K562 (cell line): ENCODE measurements around the gene NFIB. TPM values are rescaled to one million over a fixed set of nuclear protein-coding genes. Genes with fewer than 3 reads are reported as not detected.

Experiments used
- ATAC-seq: fragments of 200-7000 bp; cut with Tn5 transposase; 3 replicates; pipeline ENCODE4 v1.9.1; 2020; ENCODE audit warnings: moderate library complexity
- BruUV-seq: library from RNA; stranded (reverse); fragments of 400-500 nt; replicated peaks from 2 replicates; lab custom pipeline; 2021; lab: Mats Ljungman, UMichigan
- CTCF ChIA-PET: fragments of 300-600 bp; formaldehyde crosslinking; extraction: SDS; loops from one replicate; lab custom pipeline; 2021; ENCODE audit warnings: low intra/inter-chr PET ratio; lab: Yijun Ruan, JAX
- POLR2A ChIA-PET: fragments of 300-600, 350-650 bp; sonication (Branson Sonifier 250); formaldehyde crosslinking; extraction: SDS; loops from one replicate; lab custom pipeline; 2021; ENCODE audit warnings: antibody characterized with exemption, inconsistent platforms; lab: Yijun Ruan, JAX
- DNase-seq, 4 experiments: peaks; one replicate each; pipeline versions ENCODE4 v3.0.0 to v3.0.0-alpha.2; 2011 to 2018; ENCODE audit warnings: low spot score in 3 of 4, mixed read lengths in 3 of 4; ENCODE audit errors: extremely low read depth in 1 of 4
- FAIRE-seq: peaks from 2 replicates; lab custom pipeline; 2011; peaks lifted over from hg19 to GRCh38; lab: Jason Lieb, UNC
- H2AFZ ChIP-seq: 2 replicates; pipeline ENCODE4 v1.6.0; 2011; ENCODE audit warnings: low read depth, low read length, control low read depth, inconsistent platforms
- H3K27ac ChIP-seq: fragments of 200-600 bp; 3 replicates; pipeline ENCODE4 v1.8.0; 2011; ENCODE audit warnings: low read depth, mild to moderate bottlenecking, control low read depth, inconsistent platforms, low read length, moderate library complexity, mixed read lengths; ENCODE audit errors: extremely low read depth
- H3K27me3 ChIP-seq, 2 experiments: fragments of 300-600 bp in 1 of 2; 2 replicates in 1 of 2; 3 replicates in 1 of 2; pipeline versions ENCODE4 v1.6.0 to v1.8.0; 2011; ENCODE audit warnings: inconsistent platforms in 2 of 2, low read length in 2 of 2, mild to moderate bottlenecking in 1 of 2, mixed read lengths in 1 of 2, moderate library complexity in 1 of 2; ENCODE audit not compliant: control insufficient read depth in 2 of 2, insufficient read depth in 2 of 2
- H3K36me3 ChIP-seq: fragments of 300-600 bp; 3 replicates; pipeline ENCODE4 v1.8.0; 2011; ENCODE audit warnings: mild to moderate bottlenecking, low read length, inconsistent platforms; ENCODE audit not compliant: control insufficient read depth, insufficient read depth
- H3K4me1 ChIP-seq, 2 experiments: fragments of 200-600 bp in 1 of 2; replicated peaks in 1 of 2; 2 replicates in 1 of 2; 3 replicates in 1 of 2; pipeline versions ENCODE4 v1.5.1 to v1.8.0; 2011; ENCODE audit warnings: inconsistent platforms in 2 of 2, low read length in 2 of 2, mild to moderate bottlenecking in 1 of 2, mixed read lengths in 1 of 2, moderate library complexity in 1 of 2; ENCODE audit not compliant: control insufficient read depth in 2 of 2, insufficient read depth in 2 of 2
- H3K4me2 ChIP-seq: 2 replicates; pipeline ENCODE4 v1.6.1; 2011; ENCODE audit warnings: low read length, control low read depth, inconsistent platforms, mixed read lengths; ENCODE audit not compliant: insufficient read depth
- H3K4me3 ChIP-seq: fragments of 200-600 bp; sonication (generic), shearing (Covaris generic); 2 replicates; pipeline ENCODE4 v1.5.1; 2016; ENCODE audit warnings: control low read depth, inconsistent platforms
- H3K79me2 ChIP-seq: fragments of 200-600 bp; 3 replicates; pipeline ENCODE4 v1.8.0; 2011; ENCODE audit warnings: low read length, inconsistent platforms; ENCODE audit not compliant: control insufficient read depth, insufficient read depth
- H3K9ac ChIP-seq, 2 experiments: 2 replicates each; pipeline versions ENCODE4 v1.6.0 to v1.6.1; 2011; ENCODE audit warnings: low read depth in 2 of 2, low read length in 2 of 2, control low read depth in 1 of 2, inconsistent platforms in 1 of 2, mild to moderate bottlenecking in 1 of 2, mixed read lengths in 1 of 2; ENCODE audit not compliant: insufficient read depth in 1 of 2
- H3K9me1 ChIP-seq: one replicate; pipeline ENCODE4 v1.6.0; 2011; ENCODE audit warnings: inconsistent platforms, mild to moderate bottlenecking, low read length, moderate library complexity; ENCODE audit not compliant: control insufficient read depth, insufficient read depth
- H3K9me3 ChIP-seq: replicated peaks from 2 replicates; pipeline ENCODE4 v1.5.1; 2011; ENCODE audit warnings: low read depth, low read length, inconsistent platforms; ENCODE audit not compliant: control insufficient read depth, insufficient read depth
- H4K20me1 ChIP-seq: replicated peaks from 2 replicates; pipeline ENCODE4 v1.6.1; 2011; ENCODE audit warnings: low read length, inconsistent platforms, mixed read lengths; ENCODE audit not compliant: control insufficient read depth, insufficient read depth
- ATF2 ChIP-seq: sonication (generic); formaldehyde crosslinking; IDR thresholded peaks from 2 replicates; pipeline ENCODE4 v1.8.1; 2022; ENCODE audit warnings: missing genetic modification reagents
- ATF3 ChIP-seq, 2 experiments: fragments of 450-650 bp in 1 of 2; sonication (generic) in 1 of 2; formaldehyde crosslinking in 1 of 2; IDR thresholded peaks in 1 of 2; conservative IDR thresholded peaks in 1 of 2; 2 replicates each; pipeline versions ENCODE4 v1.6.1 to v1.8.1; 2016 to 2023; ENCODE audit warnings: mild to moderate bottlenecking in 2 of 2, moderate library complexity in 2 of 2, inconsistent platforms in 1 of 2, missing genetic modification reagents in 1 of 2
- EHMT2 ChIP-seq: fragments of 450-650 bp; IDR thresholded peaks from 2 replicates; pipeline ENCODE4 v1.6.1; 2018; ENCODE audit warnings: antibody characterized with exemption
- HMG20A ChIP-seq: fragments of 450-650 bp; formaldehyde crosslinking; conservative IDR thresholded peaks from 2 replicates; pipeline ENCODE4 v1.4.0; 2020; ENCODE audit warnings: mild to moderate bottlenecking, mixed read lengths
- HNRNPUL1 ChIP-seq: fragments of 200-400 bp; formaldehyde crosslinking; IDR thresholded peaks from 2 replicates; pipeline ENCODE4 v1.6.1; 2017; ENCODE audit warnings: low read length
- KLF10 ChIP-seq: fragments of 250-450 bp; sonication (Bioruptor Pico); IDR thresholded peaks from 2 replicates; pipeline ENCODE4 v1.6.1; 2021; ENCODE audit warnings: matching md5 sums
- L3MBTL2 ChIP-seq: fragments of 450-650 bp; IDR thresholded peaks from 2 replicates; pipeline ENCODE4 v1.6.1; 2016; ENCODE audit warnings: mild to moderate bottlenecking, moderate library complexity
- NKRF ChIP-seq: fragments of 450-650 bp; IDR thresholded peaks from 2 replicates; pipeline ENCODE4 v1.6.1; 2016; ENCODE audit warnings: borderline replicate concordance
- RHOXF2B ChIP-seq: fragments of 250-450 bp; sonication (Bioruptor Pico); conservative IDR thresholded peaks from 2 replicates; pipeline ENCODE4 v1.5.1; 2021
- SNIP1 ChIP-seq: fragments of 450-650 bp; IDR thresholded peaks from 2 replicates; pipeline ENCODE4 v1.7.1; 2017; ENCODE audit warnings: low read depth, mild to moderate bottlenecking
- STAG1 ChIP-seq: sonication (generic); formaldehyde crosslinking; IDR thresholded peaks from 2 replicates; pipeline ENCODE4 v1.5.0; 2020; ENCODE audit warnings: missing genetic modification reagents, borderline replicate concordance
- TRIM25 ChIP-seq: fragments of 450-650 bp; IDR thresholded peaks from 2 replicates; pipeline ENCODE4 v1.7.0; 2016; ENCODE audit warnings: borderline replicate concordance
- WHSC1 ChIP-seq: IDR thresholded peaks from one replicate; pipeline ENCODE4 v1.6.1; 2012; ENCODE audit warnings: low read length, control low read depth, inconsistent platforms
- ZKSCAN3 ChIP-seq: fragments of 250-450 bp; sonication (Bioruptor Pico); IDR thresholded peaks from 2 replicates; pipeline ENCODE4 v1.4.0; 2020
- ZNF282 ChIP-seq: sonication (generic); formaldehyde crosslinking; IDR thresholded peaks from 2 replicates; pipeline ENCODE4 v1.8.1; 2023; ENCODE audit warnings: missing genetic modification reagents
- WGBS: fragments of 100-300 bp; shearing (Covaris generic); methylation state at CpG from one replicate; pipeline ENCODE4 v1.1.6; 2016; ENCODE audit warnings: low coverage, mixed read lengths; ENCODE audit not compliant: insufficient coverage; ENCODE audit errors: missing lambda C conversion rate; 5-methylcytosine and 5-hydroxymethylcytosine counted together
- in situ Hi-C: fragments of 300-500 bp; cut with MboI; formaldehyde crosslinking; loops from 4 replicates; pipeline ENCODE4 v1.15.0; 2018; ENCODE audit warnings: inconsistent platforms, mixed read lengths
- intact Hi-C: fragments of 100-400 bp; cut with micrococcal nuclease; formaldehyde crosslinking; loops from 2 replicates; pipeline ENCODE4 v1.14.2; 2022
- polyA plus RNA-seq, 8 experiments: library from polyadenylated mRNA; depleted of rRNA in 4 of 8; stranded (reverse) in 5 of 8; unstranded in 3 of 8; fragments of >200 nt; fragmentation: Nextera tagmentation in 2 of 8; fragmentation: Illumina TruSeq in 1 of 8; extraction: Ambion mirVana in 2 of 8; extraction: Trizol in 1 of 8; gene quantifications; 2 replicates each; pipeline versions ENCODE4 v1.2.1 to v1.2.3, GENCODE V29; 2011 to 2014; ENCODE audit warnings: inconsistent platforms in 1 of 8, missing spikeins in 1 of 8
- total RNA-seq, 7 experiments: library from RNA; depleted of rRNA in 6 of 7; stranded (reverse); fragments of >200 nt in 6 of 7; fragmentation: Illumina TruSeq in 2 of 7; extraction: Trizol in 2 of 7; gene quantifications; 2 replicates each; pipeline versions ENCODE4 v1.2.1 to v1.2.3, GENCODE V29; 2011 to 2021; ENCODE audit warnings: low replicate concordance in 1 of 7

Gene NFIB
- total and polyA plus RNA-seq, 9 of the 15 experiments (the other 6 are each of a cell fraction or from before 2014, with no cell fraction given) = 1.2 to 3.3 (median 1.9) TPM

- CTCF ChIA-PET = no interaction called here
- no peak for TF ChIP-seq RHOXF2B (CRISPR knock-in tag)
- no peak for TF ChIP-seq TRIM25
- no peak for TF ChIP-seq ZKSCAN3
- TF ChIP-seq ZNF282 = no peak
- no peak for TF ChIP-seq NKRF
- TF ChIP-seq KLF10 (CRISPR knock-in tag) = no peak
- TF ChIP-seq ATF3 (IDR thresholded peaks at IDR 0.05) = no peak
- TF ChIP-seq ATF3 (CRISPR knock-in tag; conservative IDR thresholded peaks at IDR 0.05) = no peak
- no peak for TF ChIP-seq HNRNPUL1
- TF ChIP-seq SNIP1 = no peak
- no peak for TF ChIP-seq ATF2
- TF ChIP-seq STAG1 (CRISPR knock-in tag) = no peak
- TF ChIP-seq EHMT2 = no peak
- TF ChIP-seq L3MBTL2 = no peak
- TF ChIP-seq HMG20A (CRISPR knock-in tag) = no peak
- TF ChIP-seq WHSC1 = no peak
- in situ Hi-C loops = no loop called here
- Histone ChIP-seq H3K27ac (no peak overlapping the region), H3K4me1 (no peaks in the 10 kb centered on the region), H3K9me3 (no peaks in the 10 kb centered on the region), H3K4me2 (no peak overlapping the region), H2AFZ (no peak overlapping the region), H3K79me2 (no peaks in the 10 kb centered on the region), H4K20me1 (no peaks in the 10 kb centered on the region), H3K9me1 (no peaks in the 10 kb centered on the region), H3K27me3 (peaks cover 2% of the 10 kb centered on the region in 2 experiments; a peak in 1 of 5 replicates), H3K36me3 (no peaks in the 10 kb centered on the region), H3K4me3 (no peak overlapping the region), H3K9ac (no peak overlapping the region)
- ATAC-seq (no peak), FAIRE-seq (no peak), DNase-seq (no peak)
- WGBS = 83% methylated on average over 1 of the region's 1 CpG
- POLR2A ChIA-PET = no interaction called here
- BruUV-seq = no TSS peak
- intact Hi-C loops = no loop called here
Observed at GRCh38 chr9:14336244-14336643, 22.3 kb upstream of the NFIB start.
